GM12874 (cell line): Measurements from ENCODE around the gene ZNF280A.

ENCODE experiments used
- CTCF ChIP-seq: IDR thresholded peaks from 2 replicates; pipeline ENCODE4 v1.5.1; 2011; ENCODE audit warnings: low read depth, mild to moderate bottlenecking, control low read depth, low read length, moderate library complexity; ENCODE audit not compliant: insufficient read depth

The ZNF280A gene

DNA sequence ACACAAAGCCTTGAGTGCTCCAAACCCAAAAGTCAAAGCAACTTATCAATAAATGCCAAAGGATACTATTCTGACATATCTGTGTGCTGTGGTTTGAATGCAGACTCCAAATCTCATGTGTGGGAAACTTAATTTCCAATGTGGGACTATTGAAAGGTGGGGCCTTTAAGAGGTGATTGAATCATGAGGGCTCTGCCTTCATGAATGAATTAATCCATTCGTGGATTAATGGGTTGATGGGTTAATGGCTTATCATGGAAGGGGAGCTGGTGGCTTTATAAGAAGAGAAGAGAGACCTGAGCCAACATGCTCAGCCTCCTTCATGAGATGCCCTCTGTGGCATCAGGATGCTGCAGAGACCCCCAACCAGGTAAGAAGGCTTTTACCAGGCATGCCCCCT is 16.8 kb upstream of the ZNF280A start:
- no peak for TF ChIP-seq CTCF

DNA sequence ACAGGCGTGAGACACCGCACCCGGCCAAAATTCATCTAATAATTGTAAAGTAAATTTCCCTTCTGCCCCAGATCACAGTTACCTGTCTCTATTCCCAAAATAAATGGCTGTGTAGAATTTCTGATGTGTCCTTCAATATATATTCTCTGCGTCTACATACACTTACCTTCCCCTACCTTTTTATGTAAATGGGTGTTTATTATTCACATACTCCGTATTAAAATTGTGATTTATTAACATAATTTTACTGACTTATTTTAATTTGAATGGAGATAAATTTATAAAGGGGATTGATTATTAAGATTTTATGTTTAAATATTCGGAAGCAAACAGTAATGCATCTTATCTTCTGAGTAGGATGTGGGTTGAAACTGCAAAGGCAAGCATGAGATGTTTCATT is 16.4 kb upstream of the ZNF280A start:
- TF ChIP-seq CTCF = no peak

GRCh38 chr22:22535662-22536061 is 15.6 kb upstream of the ZNF280A start:
- TF ChIP-seq CTCF = no peak

DNA sequence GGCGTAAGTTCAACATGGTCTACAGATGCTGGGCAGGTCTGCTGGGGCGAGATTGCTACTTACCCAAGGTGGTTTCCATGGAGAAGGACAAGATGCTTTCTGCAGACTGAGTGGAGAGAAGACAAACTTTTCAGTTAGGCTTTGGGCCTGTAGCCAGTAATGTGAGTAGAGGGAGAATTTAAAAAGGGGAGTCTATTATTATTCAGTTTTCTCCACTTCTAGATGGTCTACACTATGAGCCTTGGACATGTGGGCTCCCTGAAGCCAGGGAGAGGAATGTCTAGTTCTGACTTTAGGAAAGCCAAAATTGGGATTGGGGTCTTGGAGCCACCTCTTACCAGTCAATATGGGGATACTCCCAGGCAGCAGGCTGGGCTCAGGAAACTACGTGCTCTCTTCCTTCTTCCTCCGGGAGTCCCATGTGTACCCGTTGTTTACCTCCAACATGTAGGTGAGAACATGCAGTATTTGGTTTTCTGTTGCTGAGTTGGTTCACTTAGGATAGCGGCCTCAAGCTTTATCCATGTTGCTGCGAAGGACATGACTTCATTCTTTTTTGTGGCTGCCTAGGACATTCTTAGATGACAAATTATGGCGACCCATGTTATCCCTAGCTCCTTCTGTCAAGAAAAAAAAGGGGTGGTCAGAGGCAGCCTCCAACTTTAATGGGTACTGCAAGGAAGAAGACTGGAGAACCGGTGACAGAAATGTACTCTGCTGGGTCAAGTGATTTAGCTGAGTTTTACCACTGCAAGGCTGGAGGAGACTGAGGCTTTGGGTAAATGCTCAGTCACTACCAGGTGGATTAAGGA is 14.7 kb upstream of the ZNF280A start:
- no peak for TF ChIP-seq CTCF

GRCh38 chr22:22533863-22534262 is 13.8 kb upstream of the ZNF280A start:
- no peak for TF ChIP-seq CTCF

DNA sequence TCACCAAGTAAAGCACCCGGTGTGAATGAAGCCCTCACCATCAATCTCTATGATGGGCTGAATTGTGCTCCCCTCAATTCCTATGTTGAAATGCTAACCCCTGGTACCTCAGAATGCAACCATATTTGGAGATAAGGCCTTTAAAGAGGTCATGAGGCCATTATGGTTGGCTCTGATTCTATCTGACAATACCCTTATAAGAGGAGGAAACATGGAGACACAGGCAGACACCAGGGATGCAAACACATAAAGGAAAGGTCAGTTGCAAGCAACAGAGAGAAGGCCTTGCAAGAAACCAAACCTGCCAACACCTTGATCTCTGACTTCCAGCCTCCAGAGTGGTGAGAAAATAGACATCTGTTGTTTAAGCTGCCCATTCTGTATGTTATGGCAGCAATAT is 13.3 kb upstream of the ZNF280A start:
- no peak for TF ChIP-seq CTCF

GRCh38 chr22:22531770-22532546 is 11.9 kb upstream of the ZNF280A start:
- no peak for TF ChIP-seq CTCF
